Measurements from ENCODE around the gene ARFGEF3.

Gene ARFGEF3

GRCh38 chr6:138188278-138188941, 26.7 kb downstream of the ARFGEF3 start:
- no peaks in the 10 kb centered on the region for H3K36me3 ChIP-seq (ENCODE audit: control insufficient read depth, insufficient read depth, low read length)
- DNase-seq: no peak
- H3K27ac ChIP-seq (ENCODE audit: insufficient read depth, low read length, poor library complexity, severe bottlenecking): no peak overlapping the region
- no peaks in the 10 kb centered on the region for H3K4me1 ChIP-seq (ENCODE audit: control insufficient read depth, insufficient read depth, low read length, poor library complexity, severe bottlenecking)
- H3K4me3 ChIP-seq (ENCODE audit: insufficient read depth, low read depth, low read length, poor library complexity, severe bottlenecking): no peak overlapping the region
- no peaks in the 10 kb centered on the region for H3K27me3 ChIP-seq (replicated peaks; ENCODE audit: control insufficient read depth, insufficient read depth, low read length, poor library complexity, severe bottlenecking)
- no peaks in the 10 kb centered on the region for H3K9me3 ChIP-seq (ENCODE audit: control insufficient read depth, low read length)

GRCh38 chr6:138194287-138194686, 32.5 kb downstream of the ARFGEF3 start:
- H3K27me3 ChIP-seq (replicated peaks; ENCODE audit: control insufficient read depth, insufficient read depth, low read length, poor library complexity, severe bottlenecking): no peaks in the 10 kb centered on the region
- H3K36me3 ChIP-seq (ENCODE audit: control insufficient read depth, insufficient read depth, low read length): no peaks in the 10 kb centered on the region

GRCh38 chr6:138196122-138196738, 34.5 kb downstream of the ARFGEF3 start:
- H3K4me3 ChIP-seq (ENCODE audit: insufficient read depth, low read depth, low read length, poor library complexity, severe bottlenecking): no peak overlapping the region
- no peak overlapping the region for H3K27ac ChIP-seq (ENCODE audit: insufficient read depth, low read length, poor library complexity, severe bottlenecking)
- no peaks in the 10 kb centered on the region for H3K27me3 ChIP-seq (replicated peaks; ENCODE audit: control insufficient read depth, insufficient read depth, low read length, poor library complexity, severe bottlenecking)
- no peaks in the 10 kb centered on the region for H3K9me3 ChIP-seq (ENCODE audit: control insufficient read depth, low read length)
- no peaks in the 10 kb centered on the region for H3K4me1 ChIP-seq (ENCODE audit: control insufficient read depth, insufficient read depth, low read length, poor library complexity, severe bottlenecking)
- no peak for DNase-seq
- no peaks in the 10 kb centered on the region for H3K36me3 ChIP-seq (ENCODE audit: control insufficient read depth, insufficient read depth, low read length)

More at GRCh38 chr6:138194287-138194686, 32.5 kb downstream of the ARFGEF3 start:
- H3K4me3 ChIP-seq (ENCODE audit: insufficient read depth, low read depth, low read length, poor library complexity, severe bottlenecking): no peak overlapping the region
- no peak for DNase-seq
- H3K27ac ChIP-seq (ENCODE audit: insufficient read depth, low read length, poor library complexity, severe bottlenecking): no peak overlapping the region
- H3K4me1 ChIP-seq (ENCODE audit: control insufficient read depth, insufficient read depth, low read length, poor library complexity, severe bottlenecking): no peaks in the 10 kb centered on the region
- H3K9me3 ChIP-seq (ENCODE audit: control insufficient read depth, low read length): no peaks in the 10 kb centered on the region

GRCh38 chr6:138197570-138197969, 35.8 kb downstream of the ARFGEF3 start:
- Histone ChIP-seq H3K27me3 (replicated peaks; ENCODE audit: control insufficient read depth, insufficient read depth, low read length, poor library complexity, severe bottlenecking) (no peaks in the 10 kb centered on the region), H3K4me3 (ENCODE audit: insufficient read depth, low read depth, low read length, poor library complexity, severe bottlenecking) (no peak overlapping the region), H3K36me3 (ENCODE audit: control insufficient read depth, insufficient read depth, low read length) (no peaks in the 10 kb centered on the region), H3K4me1 (ENCODE audit: control insufficient read depth, insufficient read depth, low read length, poor library complexity, severe bottlenecking) (no peaks in the 10 kb centered on the region), H3K9me3 (ENCODE audit: control insufficient read depth, low read length) (no peaks in the 10 kb centered on the region), H3K27ac (ENCODE audit: insufficient read depth, low read length, poor library complexity, severe bottlenecking) (no peak overlapping the region)
- DNase-seq: no peak

- Histone ChIP-seq H3K36me3 (ENCODE audit: control insufficient read depth, insufficient read depth, low read length) (no peaks in the 10 kb centered on the region), H3K27me3 (replicated peaks; ENCODE audit: control insufficient read depth, insufficient read depth, low read length, poor library complexity, severe bottlenecking) (no peaks in the 10 kb centered on the region), H3K9me3 (ENCODE audit: control insufficient read depth, low read length) (no peaks in the 10 kb centered on the region), H3K27ac (ENCODE audit: insufficient read depth, low read length, poor library complexity, severe bottlenecking) (no peak overlapping the region), H3K4me1 (ENCODE audit: control insufficient read depth, insufficient read depth, low read length, poor library complexity, severe bottlenecking) (no peaks in the 10 kb centered on the region), H3K4me3 (ENCODE audit: insufficient read depth, low read depth, low read length, poor library complexity, severe bottlenecking) (no peak overlapping the region)
- DNase-seq: no peak
Observed at GRCh38 chr6:138198430-138199091, 36.8 kb downstream of the ARFGEF3 start.

GRCh38 chr6:138201836-138202235, 40.1 kb downstream of the ARFGEF3 start:
- no peaks in the 10 kb centered on the region for H3K4me1 ChIP-seq (ENCODE audit: control insufficient read depth, insufficient read depth, low read length, poor library complexity, severe bottlenecking)
- no peaks in the 10 kb centered on the region for H3K9me3 ChIP-seq (ENCODE audit: control insufficient read depth, low read length)
- H3K4me3 ChIP-seq (ENCODE audit: insufficient read depth, low read depth, low read length, poor library complexity, severe bottlenecking): no peak overlapping the region
- H3K27ac ChIP-seq (ENCODE audit: insufficient read depth, low read length, poor library complexity, severe bottlenecking): no peak overlapping the region
- no peak for DNase-seq
- no peaks in the 10 kb centered on the region for H3K36me3 ChIP-seq (ENCODE audit: control insufficient read depth, insufficient read depth, low read length)
- H3K27me3 ChIP-seq (replicated peaks; ENCODE audit: control insufficient read depth, insufficient read depth, low read length, poor library complexity, severe bottlenecking): no peaks in the 10 kb centered on the region

DNA sequence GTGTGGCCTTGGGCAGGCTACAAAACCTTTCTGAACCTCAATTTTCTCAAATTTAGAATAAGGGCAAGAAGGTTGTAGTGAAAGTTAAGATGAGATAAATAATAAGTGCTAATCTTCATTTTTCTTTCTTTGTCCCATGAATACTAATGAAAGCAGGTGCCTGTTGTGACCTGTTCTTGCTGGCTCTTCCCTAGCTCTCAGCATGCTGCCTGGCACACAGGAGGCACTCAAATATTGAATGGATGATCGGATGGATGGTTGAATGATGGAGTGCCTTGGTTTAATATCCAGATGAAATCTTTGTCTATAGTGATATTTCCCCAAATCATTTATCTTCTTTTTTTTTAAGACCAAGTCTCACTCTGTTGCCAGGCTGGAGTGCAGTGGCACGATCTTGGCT, 41.6 kb downstream of the ARFGEF3 start:
- Histone ChIP-seq H3K4me1 (ENCODE audit: control insufficient read depth, insufficient read depth, low read length, poor library complexity, severe bottlenecking) (no peaks in the 10 kb centered on the region), H3K4me3 (ENCODE audit: insufficient read depth, low read depth, low read length, poor library complexity, severe bottlenecking) (no peak overlapping the region), H3K36me3 (ENCODE audit: control insufficient read depth, insufficient read depth, low read length) (no peaks in the 10 kb centered on the region), H3K9me3 (ENCODE audit: control insufficient read depth, low read length) (no peaks in the 10 kb centered on the region), H3K27me3 (replicated peaks; ENCODE audit: control insufficient read depth, insufficient read depth, low read length, poor library complexity, severe bottlenecking) (no peaks in the 10 kb centered on the region), H3K27ac (ENCODE audit: insufficient read depth, low read length, poor library complexity, severe bottlenecking) (no peak overlapping the region)
- no peak for DNase-seq

- no peak for DNase-seq
- H3K27ac ChIP-seq (ENCODE audit: insufficient read depth, low read length, poor library complexity, severe bottlenecking): no peak overlapping the region
- no peaks in the 10 kb centered on the region for H3K27me3 ChIP-seq (replicated peaks; ENCODE audit: control insufficient read depth, insufficient read depth, low read length, poor library complexity, severe bottlenecking)
- no peaks in the 10 kb centered on the region for H3K4me1 ChIP-seq (ENCODE audit: control insufficient read depth, insufficient read depth, low read length, poor library complexity, severe bottlenecking)
- no peak overlapping the region for H3K4me3 ChIP-seq (ENCODE audit: insufficient read depth, low read depth, low read length, poor library complexity, severe bottlenecking)
- no peaks in the 10 kb centered on the region for H3K36me3 ChIP-seq (ENCODE audit: control insufficient read depth, insufficient read depth, low read length)
- no peaks in the 10 kb centered on the region for H3K9me3 ChIP-seq (ENCODE audit: control insufficient read depth, low read length)
Observed at GRCh38 chr6:138204303-138204702, 42.6 kb downstream of the ARFGEF3 start.

GRCh38 chr6:138204792-138205384, 43.1 kb downstream of the ARFGEF3 start:
- H3K4me1 ChIP-seq (ENCODE audit: control insufficient read depth, insufficient read depth, low read length, poor library complexity, severe bottlenecking): no peaks in the 10 kb centered on the region

More at GRCh38 chr6:138204792-138205384, 43.1 kb downstream of the ARFGEF3 start:
- Histone ChIP-seq H3K36me3 (ENCODE audit: control insufficient read depth, insufficient read depth, low read length) (no peaks in the 10 kb centered on the region), H3K4me3 (ENCODE audit: insufficient read depth, low read depth, low read length, poor library complexity, severe bottlenecking) (no peak overlapping the region), H3K27me3 (replicated peaks; ENCODE audit: control insufficient read depth, insufficient read depth, low read length, poor library complexity, severe bottlenecking) (no peaks in the 10 kb centered on the region), H3K9me3 (ENCODE audit: control insufficient read depth, low read length) (no peaks in the 10 kb centered on the region), H3K27ac (ENCODE audit: insufficient read depth, low read length, poor library complexity, severe bottlenecking) (no peak overlapping the region)
- no peak for DNase-seq
